SH-SY5Y (cell line): ENCODE data around the gene GPR137.

Source experiments
- GATA2 ChIP-seq: IDR thresholded peaks from 2 replicates; pipeline ENCODE4 v1.6.1; 2011; ENCODE audit warnings: mild to moderate bottlenecking, low read depth, low read length
- GATA3 ChIP-seq: IDR thresholded peaks from 2 replicates; pipeline ENCODE4 v1.6.1; 2011; ENCODE audit warnings: low read depth, mild to moderate bottlenecking, low read length, moderate library complexity

- TF ChIP-seq GATA2 (no peak), GATA3 (no peak)
These were observed 19.5 kb downstream of the GPR137 start, which contains the start of gene ESRRA for GRCh38 chr11:64305075-64305690.
